Left kidney (tissue), 2 donors: ENCODE measurements around the gene TRAT1. TPM values are rescaled to one million over a fixed set of nuclear protein-coding genes. Genes with fewer than 3 reads are reported as not detected.

Experiments
- DNase-seq: peaks from one replicate; pipeline ENCODE4 v3.0.0-alpha.2; 2013
- polyA plus RNA-seq: library from polyadenylated mRNA; unstranded; fragments of 120-200 nt; gene quantifications from one replicate; pipeline ENCODE4 v1.2.1, GENCODE V29; 2013; ENCODE audit not compliant: insufficient read length

TRAT1 gene
- polyA plus RNA-seq, 1 donor = not detected

GRCh38 chr3:108861401-108861800, 38.8 kb downstream of the TRAT1 start:
- no peak for DNase-seq

DNA sequence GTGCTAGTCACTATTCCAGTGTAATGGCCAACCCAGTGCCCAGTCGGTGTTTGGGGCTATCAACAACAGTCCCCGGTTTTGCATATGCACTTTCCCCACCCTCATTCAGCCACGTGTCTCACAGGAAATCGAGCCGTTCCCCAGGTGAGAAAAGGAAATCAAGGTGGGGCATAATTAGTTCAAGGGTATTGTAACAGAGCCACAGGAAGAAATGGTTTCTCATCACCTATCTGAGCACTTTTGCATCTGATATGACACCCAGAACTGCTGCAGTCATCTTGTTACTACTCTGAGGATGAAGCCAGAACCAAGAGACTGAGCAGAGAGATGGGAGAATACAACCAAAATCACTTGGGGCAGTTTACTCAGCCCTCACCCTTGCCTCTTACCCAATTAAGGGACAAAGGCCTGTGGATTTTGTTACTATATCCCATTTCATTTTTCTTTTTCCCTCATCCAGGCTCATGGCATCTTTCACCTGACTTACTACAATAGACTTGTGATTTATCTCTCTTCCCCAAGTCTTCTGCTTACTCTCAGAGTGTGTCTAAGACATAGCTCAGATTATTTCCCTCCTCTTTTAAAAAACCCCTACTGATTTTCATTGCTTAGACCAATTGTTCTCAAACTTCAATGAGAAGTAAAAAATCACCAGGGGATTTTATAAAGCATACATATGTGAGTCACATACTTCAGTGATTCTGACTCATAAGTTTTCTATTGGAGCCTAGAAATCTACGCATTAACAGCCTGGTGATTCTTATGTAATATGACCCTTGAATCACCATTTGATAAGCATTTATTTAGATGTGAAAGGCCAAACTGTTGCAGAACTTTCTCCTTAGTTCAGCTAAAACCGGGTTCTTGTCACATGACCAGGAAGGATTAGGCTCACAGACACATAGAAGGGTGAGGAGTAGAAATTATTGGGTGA, 40.5 kb downstream of the TRAT1 start:
- no peak for DNase-seq

DNA sequence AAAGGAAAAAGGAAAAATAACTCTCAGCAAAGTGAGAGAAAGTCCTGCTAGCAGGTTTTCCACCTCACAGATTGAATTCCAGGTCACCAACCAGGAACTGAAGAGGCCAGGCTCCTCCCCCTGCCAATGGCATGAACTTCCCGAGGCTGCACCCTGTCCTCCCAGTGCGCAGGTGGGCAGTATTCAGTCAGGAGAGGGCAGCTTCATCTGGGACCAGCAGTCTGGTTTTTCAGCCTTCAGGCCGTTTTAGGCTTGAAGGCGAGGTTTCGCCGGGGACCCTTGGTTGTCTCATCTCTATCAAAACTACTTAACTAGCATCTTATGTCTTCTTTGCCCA, 41.2 kb downstream of the TRAT1 start:
- no peak for DNase-seq

DNA sequence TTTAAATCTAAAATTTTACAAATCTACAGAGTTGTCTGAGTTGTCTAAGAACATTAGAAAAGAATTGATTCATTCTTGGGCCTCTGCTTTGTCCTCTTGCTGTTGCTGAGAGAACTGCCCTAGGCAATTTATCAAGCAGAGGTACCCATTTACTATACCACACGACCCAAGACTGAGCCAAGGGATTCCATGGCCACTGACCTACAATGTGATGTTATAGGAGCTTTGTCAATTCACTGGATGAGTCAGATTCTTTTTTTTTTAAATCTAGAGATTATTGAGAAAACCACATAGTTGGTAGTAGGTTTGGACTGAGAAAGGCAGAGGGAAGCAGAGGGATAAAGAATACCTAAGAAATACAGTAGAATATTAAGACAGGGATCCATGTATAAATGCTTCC, 55.3 kb downstream of the TRAT1 start:
- no peak for DNase-seq

DNA sequence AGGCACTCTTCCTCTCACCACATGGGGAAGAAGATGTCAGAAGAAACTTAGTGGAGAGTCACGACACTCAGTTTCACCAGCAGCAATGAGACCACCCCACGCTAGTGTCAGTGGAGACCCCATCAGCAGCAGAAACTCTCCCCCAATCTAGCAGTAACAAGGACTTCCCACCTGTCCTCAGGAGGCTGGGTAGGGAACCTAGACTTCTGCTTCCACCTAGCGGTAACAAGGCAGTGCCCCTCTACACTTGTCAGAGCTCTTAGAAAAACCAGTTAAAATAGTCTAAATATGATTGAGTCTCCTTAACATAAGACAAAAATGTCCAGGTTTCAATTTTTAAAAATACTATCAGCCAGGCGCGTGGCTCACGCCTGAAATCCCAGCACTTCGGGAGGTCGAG, 57.3 kb downstream of the TRAT1 start:
- DNase-seq = no peak

GRCh38 chr3:108882762-108883161, 60.2 kb downstream of the TRAT1 start:
- DNase-seq = no peak

DNA sequence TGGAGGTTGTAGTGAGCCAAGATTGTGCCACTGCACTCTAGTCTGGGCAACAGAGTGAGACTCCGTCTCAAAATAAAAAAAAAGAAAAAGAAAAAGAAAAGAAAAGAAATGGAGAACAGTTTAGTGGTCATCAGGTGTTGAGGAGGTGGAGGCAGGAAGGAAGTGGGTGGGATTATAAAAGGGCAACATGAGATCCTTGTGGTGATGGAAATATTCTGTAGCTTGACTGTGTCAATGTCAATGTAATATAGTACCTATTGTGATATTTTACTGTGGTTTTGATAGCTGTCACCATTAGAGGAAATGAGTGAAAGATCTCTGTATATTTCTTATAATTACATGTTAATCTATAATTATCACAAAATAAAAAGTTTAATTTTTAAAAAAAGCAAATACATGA, 60.8 kb downstream of the TRAT1 start:
- no peak for DNase-seq

- DNase-seq = no peak
These were observed 64.5 kb downstream of the TRAT1 start for GRCh38 chr3:108887121-108887520.

DNA sequence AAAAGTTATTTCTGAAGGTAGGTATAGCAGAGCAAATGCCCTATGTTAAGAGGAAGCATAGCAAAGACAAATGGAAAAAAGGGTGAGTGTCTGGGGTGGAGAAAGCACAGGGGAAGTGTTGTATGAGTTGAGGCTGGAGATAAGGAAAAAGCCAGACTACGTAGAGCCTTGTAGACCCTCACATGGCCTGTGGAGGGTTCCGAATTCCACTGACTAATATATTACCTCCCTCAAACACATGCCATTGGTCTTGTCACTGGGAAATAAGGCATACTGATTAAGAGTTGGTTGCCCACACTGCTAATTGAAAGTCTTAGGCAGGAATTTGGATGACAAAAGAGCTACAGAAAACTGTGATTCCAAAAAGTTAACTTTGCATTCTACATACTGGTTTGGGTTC, 65.2 kb downstream of the TRAT1 start:
- DNase-seq = no peak

DNA sequence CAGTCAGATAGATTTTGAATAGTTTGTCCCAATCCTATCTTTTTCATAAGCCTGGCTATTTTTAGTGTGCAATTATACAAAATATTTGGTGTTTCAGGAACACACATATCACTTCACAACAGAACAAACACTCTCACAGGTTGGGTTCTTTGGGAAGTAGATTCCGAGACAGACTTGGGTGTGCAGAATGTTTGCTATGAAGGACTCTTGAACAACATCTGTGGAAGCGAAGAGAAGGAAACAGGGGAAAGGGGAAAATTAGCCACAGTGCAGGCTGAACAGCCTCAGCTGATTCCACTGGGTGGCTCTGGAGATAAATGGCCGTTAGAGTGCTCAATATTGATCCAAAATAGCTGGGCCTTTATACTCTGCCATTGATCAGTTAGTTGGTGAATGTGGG, 69.2 kb downstream of the TRAT1 start:
- DNase-seq = no peak

- DNase-seq = no peak
These were observed 72.4 kb downstream of the TRAT1 start for GRCh38 chr3:108894981-108895380.

DNA sequence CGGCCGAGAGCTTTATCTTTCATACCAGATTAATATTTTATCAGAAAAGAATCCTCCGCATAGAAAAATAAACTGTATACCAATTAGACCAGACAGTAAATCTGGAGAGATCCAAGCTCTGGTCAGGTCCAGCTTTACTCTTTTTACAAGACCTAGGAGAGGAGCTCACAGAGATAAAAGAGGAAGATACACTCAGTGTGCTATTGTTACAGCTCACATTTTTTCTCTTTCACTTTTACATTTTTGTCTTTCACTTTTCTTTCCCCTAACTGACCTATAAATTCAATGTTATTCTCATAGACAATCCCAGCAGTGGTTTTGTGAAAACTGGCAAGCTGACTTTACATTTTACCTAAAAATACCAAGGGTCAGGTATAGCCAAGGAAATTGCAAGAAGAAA, 75.3 kb downstream of the TRAT1 start:
- DNase-seq = no peak

GRCh38 chr3:108899530-108899929, 76.9 kb downstream of the TRAT1 start:
- DNase-seq = no peak

Other genes with a start within 250 kb of the TRAT1 start
- gene CIP2A, start 233.3 kb upstream of the TRAT1 start, polyA plus RNA-seq = 28.5 TPM
- 43.6 TPM for gene DZIP3, start 233.1 kb upstream of the TRAT1 start, polyA plus RNA-seq
- gene RETNLB, start 65.4 kb upstream of the TRAT1 start, polyA plus RNA-seq = not detected
- gene GUCA1C, start 131.1 kb downstream of the TRAT1 start, polyA plus RNA-seq = 0.52 TPM